ENCODE measurements around the gene NPFFR2.

DNA sequence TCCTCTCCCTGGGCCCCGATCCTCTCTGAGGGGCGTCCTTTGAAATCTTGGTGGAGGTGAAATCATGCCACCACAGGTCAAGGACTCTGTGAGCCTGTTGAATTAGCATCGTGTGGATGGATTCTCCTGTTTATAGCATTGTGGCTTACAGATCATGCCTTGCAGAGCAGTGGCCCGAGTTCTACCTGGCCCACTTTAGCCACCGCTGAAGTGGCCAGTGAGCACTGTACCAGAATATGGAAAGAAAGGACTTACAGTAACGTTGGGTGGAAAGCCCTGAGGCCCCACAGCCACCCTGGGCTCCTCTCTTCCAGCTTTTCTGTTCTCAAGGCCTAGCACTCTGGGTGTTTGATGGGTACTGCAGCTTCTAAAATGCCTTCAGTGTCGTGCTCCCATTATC, 35.3 kb downstream of the NPFFR2 start:
- TF ChIP-seq, protein P1, sequence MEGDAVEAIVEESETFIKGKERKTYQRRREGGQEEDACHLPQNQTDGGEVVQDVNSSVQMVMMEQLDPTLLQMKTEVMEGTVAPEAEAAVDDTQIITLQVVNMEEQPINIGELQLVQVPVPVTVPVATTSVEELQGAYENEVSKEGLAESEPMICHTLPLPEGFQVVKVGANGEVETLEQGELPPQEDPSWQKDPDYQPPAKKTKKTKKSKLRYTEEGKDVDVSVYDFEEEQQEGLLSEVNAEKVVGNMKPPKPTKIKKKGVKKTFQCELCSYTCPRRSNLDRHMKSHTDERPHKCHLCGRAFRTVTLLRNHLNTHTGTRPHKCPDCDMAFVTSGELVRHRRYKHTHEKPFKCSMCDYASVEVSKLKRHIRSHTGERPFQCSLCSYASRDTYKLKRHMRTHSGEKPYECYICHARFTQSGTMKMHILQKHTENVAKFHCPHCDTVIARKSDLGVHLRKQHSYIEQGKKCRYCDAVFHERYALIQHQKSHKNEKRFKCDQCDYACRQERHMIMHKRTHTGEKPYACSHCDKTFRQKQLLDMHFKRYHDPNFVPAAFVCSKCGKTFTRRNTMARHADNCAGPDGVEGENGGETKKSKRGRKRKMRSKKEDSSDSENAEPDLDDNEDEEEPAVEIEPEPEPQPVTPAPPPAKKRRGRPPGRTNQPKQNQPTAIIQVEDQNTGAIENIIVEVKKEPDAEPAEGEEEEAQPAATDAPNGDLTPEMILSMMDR (IDR thresholded peaks at IDR 0.05 in 2 of 3, conservative IDR thresholded peaks at IDR 0.05 in 1 of 3; ENCODE audit: borderline replicate concordance in 1 of 3, insufficient read depth in 1 of 3, low read depth in 2 of 3, low read length in 2 of 3), result no peak
- TF ChIP-seq POLR2A (IDR thresholded peaks at IDR 0.05; ENCODE audit: borderline replicate concordance, extremely low read depth, insufficient read depth, insufficient read length) (no peak), POLR2AphosphoS5 (IDR thresholded peaks at IDR 0.05; ENCODE audit: low read depth, low read length) (no peak), ZFX (IDR thresholded peaks at IDR 0.05) (no peak), YY1 (IDR thresholded peaks at IDR 0.05; ENCODE audit: extremely low read depth, insufficient replicate concordance, low read depth, low read length) (no peak), ELF1 (IDR thresholded peaks at IDR 0.05; ENCODE audit: borderline replicate concordance, low read depth) (no peak)
- TF ChIP-seq, protein P2, sequence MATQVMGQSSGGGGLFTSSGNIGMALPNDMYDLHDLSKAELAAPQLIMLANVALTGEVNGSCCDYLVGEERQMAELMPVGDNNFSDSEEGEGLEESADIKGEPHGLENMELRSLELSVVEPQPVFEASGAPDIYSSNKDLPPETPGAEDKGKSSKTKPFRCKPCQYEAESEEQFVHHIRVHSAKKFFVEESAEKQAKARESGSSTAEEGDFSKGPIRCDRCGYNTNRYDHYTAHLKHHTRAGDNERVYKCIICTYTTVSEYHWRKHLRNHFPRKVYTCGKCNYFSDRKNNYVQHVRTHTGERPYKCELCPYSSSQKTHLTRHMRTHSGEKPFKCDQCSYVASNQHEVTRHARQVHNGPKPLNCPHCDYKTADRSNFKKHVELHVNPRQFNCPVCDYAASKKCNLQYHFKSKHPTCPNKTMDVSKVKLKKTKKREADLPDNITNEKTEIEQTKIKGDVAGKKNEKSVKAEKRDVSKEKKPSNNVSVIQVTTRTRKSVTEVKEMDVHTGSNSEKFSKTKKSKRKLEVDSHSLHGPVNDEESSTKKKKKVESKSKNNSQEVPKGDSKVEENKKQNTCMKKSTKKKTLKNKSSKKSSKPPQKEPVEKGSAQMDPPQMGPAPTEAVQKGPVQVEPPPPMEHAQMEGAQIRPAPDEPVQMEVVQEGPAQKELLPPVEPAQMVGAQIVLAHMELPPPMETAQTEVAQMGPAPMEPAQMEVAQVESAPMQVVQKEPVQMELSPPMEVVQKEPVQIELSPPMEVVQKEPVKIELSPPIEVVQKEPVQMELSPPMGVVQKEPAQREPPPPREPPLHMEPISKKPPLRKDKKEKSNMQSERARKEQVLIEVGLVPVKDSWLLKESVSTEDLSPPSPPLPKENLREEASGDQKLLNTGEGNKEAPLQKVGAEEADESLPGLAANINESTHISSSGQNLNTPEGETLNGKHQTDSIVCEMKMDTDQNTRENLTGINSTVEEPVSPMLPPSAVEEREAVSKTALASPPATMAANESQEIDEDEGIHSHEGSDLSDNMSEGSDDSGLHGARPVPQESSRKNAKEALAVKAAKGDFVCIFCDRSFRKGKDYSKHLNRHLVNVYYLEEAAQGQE (IDR thresholded peaks at IDR 0.05; ENCODE audit: low read depth), result no peak

Measured in HCT116 (cell line).